ENCODE data around the gene CRYZL1.

The CRYZL1 gene

DNA sequence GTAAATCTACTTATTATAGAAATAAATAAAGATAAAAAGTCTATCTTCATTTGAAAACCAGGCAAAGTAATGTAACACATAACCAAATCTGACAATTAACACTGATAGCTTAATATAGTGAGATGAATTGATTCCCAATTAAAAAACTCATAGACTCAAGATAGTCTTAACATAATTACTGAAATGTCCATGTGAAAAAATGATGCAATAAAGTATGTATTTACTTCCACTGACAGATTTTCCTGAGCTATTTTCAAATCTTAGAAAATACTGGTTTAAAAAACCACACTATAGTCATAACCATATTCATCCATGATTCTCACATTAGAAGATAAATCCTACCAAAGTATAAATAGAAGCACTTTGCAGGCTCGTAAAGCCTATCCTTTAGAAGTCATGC, 43.5 kb downstream of the CRYZL1 start:
- no peaks in the 10 kb centered on the region for H3K9me3 ChIP-seq
- no peak overlapping the region for H3K27ac ChIP-seq
- H3K4me1 ChIP-seq (ENCODE audit: control insufficient read depth in 1 of 2, insufficient read depth in 1 of 2, low read depth in 1 of 2, low read length in 1 of 2): no peaks in the 10 kb centered on the region
- no peak overlapping the region for H3K4me3 ChIP-seq (ENCODE audit: low read depth in 1 of 2, low read length in 1 of 2)
- peaks cover 82% of the 10 kb centered on the region for H3K36me3 ChIP-seq
- TF ChIP-seq, protein P1, sequence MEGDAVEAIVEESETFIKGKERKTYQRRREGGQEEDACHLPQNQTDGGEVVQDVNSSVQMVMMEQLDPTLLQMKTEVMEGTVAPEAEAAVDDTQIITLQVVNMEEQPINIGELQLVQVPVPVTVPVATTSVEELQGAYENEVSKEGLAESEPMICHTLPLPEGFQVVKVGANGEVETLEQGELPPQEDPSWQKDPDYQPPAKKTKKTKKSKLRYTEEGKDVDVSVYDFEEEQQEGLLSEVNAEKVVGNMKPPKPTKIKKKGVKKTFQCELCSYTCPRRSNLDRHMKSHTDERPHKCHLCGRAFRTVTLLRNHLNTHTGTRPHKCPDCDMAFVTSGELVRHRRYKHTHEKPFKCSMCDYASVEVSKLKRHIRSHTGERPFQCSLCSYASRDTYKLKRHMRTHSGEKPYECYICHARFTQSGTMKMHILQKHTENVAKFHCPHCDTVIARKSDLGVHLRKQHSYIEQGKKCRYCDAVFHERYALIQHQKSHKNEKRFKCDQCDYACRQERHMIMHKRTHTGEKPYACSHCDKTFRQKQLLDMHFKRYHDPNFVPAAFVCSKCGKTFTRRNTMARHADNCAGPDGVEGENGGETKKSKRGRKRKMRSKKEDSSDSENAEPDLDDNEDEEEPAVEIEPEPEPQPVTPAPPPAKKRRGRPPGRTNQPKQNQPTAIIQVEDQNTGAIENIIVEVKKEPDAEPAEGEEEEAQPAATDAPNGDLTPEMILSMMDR (IDR thresholded peaks at IDR 0.05): no peak
- no peaks in the 10 kb centered on the region for H3K27me3 ChIP-seq

DNA sequence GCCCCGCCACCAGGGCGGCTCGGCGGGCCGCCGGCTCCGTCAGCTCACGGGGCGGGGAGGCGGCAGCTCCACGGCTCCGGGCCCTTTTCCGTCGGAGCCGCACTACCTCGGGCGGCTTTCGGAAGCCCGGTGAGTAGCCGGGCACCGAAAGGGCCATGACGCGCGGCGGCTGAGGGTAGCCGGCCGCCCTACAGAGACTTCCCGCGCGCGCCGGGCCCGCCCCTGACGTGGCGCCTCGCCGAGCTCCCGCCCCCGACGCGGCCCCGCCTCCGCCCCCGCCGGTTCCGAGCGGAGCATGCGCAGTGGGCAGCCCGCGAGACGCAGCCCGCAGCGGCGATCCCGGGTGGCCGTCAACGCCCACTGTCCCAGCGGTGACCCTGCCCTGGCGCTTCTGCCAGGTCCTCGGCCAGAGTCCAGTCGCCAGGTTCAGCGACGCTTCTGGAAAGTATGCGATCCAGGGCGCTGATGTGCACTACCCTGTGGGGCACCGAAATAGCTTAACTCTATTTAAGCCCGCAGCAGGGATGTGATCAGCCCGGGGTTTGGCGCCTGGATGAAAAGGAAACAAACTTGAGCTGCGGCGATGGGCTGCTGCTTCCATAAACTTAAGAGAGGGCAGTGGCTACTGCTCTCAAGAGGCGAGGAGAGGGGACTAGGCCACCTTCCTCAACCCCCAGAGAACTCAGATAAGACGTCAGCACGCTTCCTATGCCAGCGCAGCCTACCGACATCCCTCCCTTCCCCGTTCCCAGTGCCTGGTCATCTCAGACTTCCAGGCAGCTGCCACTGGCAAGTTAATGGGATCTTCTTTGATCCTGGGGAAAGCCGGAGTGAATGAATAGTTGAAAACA, 52.8 kb downstream of the CRYZL1 start, which contains the start of gene DONSON:
TSS of gene DONSON (minus strand) at position 200 of the 851 bp plus-strand sequence. CDS start at position 157, 43 bp downstream.
- Histone ChIP-seq H3K9me3 (no peaks in the 10 kb centered on the region), H3K27ac (peak within 1 kb of the TSS; percentile 74), H3K4me3 (ENCODE audit: low read depth in 1 of 2, low read length in 1 of 2) (peak within 1 kb of the TSS; percentile 82 to 94), H3K27me3 (peaks cover 6% of the 10 kb centered on the region), H3K36me3 (peaks cover 4% of the 10 kb centered on the region), H3K4me1 (ENCODE audit: control insufficient read depth in 1 of 2, insufficient read depth in 1 of 2, low read depth in 1 of 2, low read length in 1 of 2) (peaks cover 13 to 18% of the 10 kb centered on the region in 2 experiments)
- TF ChIP-seq, protein P1 (IDR thresholded peaks at IDR 0.05): no peak

DNA sequence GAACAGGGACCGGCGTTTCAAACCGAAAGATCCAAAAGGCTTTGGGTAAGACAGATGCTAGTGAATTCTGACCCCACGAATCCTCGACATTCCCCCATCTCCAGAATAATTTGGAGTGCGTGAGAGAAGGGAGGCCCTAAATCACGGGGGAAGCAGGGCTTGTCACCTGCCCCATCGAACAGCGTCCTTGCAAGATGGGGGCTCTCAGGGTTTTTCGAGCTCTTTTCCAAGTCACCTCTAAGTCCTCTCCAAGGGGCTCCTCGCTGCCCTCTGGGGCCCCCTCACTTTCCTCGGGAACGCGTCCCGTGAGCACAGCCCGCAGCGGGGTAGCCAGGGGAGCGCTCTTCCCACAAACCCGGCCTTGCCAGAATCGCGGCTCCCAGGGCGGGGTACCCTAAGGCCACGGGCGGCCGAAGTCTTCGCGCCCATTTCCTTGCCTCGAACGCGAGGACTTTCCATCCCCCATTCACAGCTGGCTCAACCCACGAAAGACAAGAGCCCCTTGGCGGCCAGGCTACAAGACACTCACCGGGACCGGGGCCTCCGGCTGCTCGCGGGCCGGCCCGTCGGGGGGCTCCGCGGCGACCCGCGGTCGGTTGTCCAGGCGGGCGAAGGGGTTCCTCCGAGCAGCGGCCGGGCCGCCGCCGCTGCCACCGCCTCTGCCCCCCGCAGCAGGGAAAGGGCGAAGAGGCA, 53.6 kb downstream of the CRYZL1 start:
- Histone ChIP-seq H3K4me3 (ENCODE audit: low read depth in 1 of 2, low read length in 1 of 2) (peak overlapping the region; percentile 82 to 94), H3K9me3 (no peaks in the 10 kb centered on the region), H3K36me3 (no peaks in the 10 kb centered on the region), H3K27ac (peak overlapping the region; percentile 74), H3K4me1 (ENCODE audit: control insufficient read depth in 1 of 2, insufficient read depth in 1 of 2, low read depth in 1 of 2, low read length in 1 of 2) (peaks cover 13 to 18% of the 10 kb centered on the region in 2 experiments), H3K27me3 (peaks cover 6% of the 10 kb centered on the region)
- TF ChIP-seq, protein P1 (IDR thresholded peaks at IDR 0.05): no peak

DNA sequence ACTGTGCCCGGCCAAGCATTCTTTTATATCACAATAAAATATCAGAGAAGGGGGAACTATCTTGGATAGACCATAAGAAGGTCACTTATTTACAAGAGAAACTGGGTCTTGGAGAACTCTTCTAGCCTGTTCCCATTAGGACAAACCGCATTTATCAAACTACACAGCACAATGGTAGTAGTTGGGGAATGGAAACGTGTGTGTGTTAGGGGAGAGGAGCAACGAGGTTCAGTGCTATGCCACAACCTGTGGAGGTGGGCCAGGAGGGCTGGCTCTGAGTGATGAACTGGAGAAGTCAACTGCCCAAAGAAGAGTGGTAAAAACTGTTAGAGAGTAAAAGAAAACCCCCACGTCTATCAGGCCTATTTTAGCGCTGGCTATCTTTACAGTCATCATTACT, 54.6 kb downstream of the CRYZL1 start:
- TF ChIP-seq, protein P1 (IDR thresholded peaks at IDR 0.05): no peak
- peaks cover 13 to 19% of the 10 kb centered on the region in 2 experiments for H3K4me1 ChIP-seq (ENCODE audit: control insufficient read depth in 1 of 2, insufficient read depth in 1 of 2, low read depth in 1 of 2, low read length in 1 of 2)
- H3K9me3 ChIP-seq: no peaks in the 10 kb centered on the region
- H3K27ac ChIP-seq: no peak overlapping the region
- no peaks in the 10 kb centered on the region for H3K36me3 ChIP-seq
- H3K4me3 ChIP-seq (ENCODE audit: low read depth in 1 of 2, low read length in 1 of 2): no peak overlapping the region
- peaks cover 6% of the 10 kb centered on the region for H3K27me3 ChIP-seq

DNA sequence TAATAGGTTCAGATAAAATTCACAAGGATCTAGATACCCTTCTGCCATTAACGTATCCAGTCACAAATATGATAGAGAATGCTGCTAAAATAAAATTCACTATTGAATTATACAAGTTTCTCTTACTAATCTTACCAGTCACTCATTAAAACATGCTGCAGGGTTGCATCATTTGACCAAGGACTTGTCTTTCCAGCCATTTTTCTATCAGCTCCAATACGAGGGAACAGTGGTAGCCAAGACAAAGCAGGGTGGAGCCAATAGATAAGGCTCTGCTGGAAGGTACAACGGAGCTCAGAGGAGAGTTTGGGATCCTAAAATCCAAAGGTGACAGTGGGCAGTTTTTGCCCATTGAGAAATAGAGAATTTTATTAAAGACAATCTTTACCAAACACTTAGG, 57.1 kb downstream of the CRYZL1 start:
- Histone ChIP-seq H3K27ac (no peak overlapping the region), H3K4me3 (ENCODE audit: low read depth in 1 of 2, low read length in 1 of 2) (no peak overlapping the region), H3K36me3 (no peaks in the 10 kb centered on the region), H3K4me1 (ENCODE audit: control insufficient read depth in 1 of 2, insufficient read depth in 1 of 2, low read depth in 1 of 2, low read length in 1 of 2) (peaks cover 13 to 22% of the 10 kb centered on the region in 2 experiments), H3K27me3 (peaks cover 6% of the 10 kb centered on the region), H3K9me3 (no peaks in the 10 kb centered on the region)
- TF ChIP-seq, protein P1 (IDR thresholded peaks at IDR 0.05): no peak
